ENCODE data around the gene CDKL5.

Gene CDKL5

DNA sequence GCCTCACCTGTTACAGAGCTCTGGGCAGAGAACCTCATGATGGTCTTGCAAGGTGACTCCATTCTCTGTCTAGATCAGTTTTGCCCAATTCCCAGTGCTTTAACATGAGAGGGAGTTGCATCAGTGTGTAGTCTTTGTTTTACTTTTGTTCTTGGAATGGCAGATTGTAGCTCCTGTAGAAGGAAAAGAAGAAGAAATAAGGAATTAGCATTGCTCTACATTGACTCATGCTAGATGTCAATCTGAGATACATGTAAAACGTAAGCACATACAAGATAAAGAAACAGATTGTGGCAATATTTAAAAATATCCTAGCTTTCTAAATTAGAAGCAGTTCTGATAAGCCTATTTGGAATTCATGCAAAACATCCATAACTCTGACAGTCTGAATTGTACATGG lies 266.0 kb downstream of the CDKL5 start:
- DNase-seq (ENCODE audit: low read depth in 2 of 2, low spot score in 1 of 2): no peak

DNA sequence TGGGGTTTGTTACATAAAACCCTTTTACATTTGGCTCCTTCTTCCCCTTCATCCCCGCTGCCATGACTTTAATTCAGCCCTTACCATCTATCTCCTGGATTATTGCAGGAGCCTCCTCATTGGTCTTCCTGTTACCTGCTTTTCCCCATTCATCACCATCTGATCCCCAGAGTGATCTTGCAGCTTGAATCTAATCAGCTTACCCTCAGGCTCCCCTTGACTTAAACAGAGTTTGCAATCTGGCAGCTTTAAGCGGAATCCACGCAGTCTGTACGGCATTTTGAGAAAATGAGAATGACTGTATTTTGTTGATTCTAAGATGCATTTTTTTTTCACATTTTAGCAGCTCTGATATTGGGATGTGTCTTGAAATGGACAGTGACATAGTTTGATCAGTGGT lies 267.1 kb downstream of the CDKL5 start:
- no peak for DNase-seq (ENCODE audit: low read depth in 2 of 2, low spot score in 1 of 2)

GRCh38 chrX:18696653-18697052 lies 271.2 kb downstream of the CDKL5 start:
- no peak for DNase-seq (ENCODE audit: low read depth in 2 of 2, low spot score in 1 of 2)

DNA sequence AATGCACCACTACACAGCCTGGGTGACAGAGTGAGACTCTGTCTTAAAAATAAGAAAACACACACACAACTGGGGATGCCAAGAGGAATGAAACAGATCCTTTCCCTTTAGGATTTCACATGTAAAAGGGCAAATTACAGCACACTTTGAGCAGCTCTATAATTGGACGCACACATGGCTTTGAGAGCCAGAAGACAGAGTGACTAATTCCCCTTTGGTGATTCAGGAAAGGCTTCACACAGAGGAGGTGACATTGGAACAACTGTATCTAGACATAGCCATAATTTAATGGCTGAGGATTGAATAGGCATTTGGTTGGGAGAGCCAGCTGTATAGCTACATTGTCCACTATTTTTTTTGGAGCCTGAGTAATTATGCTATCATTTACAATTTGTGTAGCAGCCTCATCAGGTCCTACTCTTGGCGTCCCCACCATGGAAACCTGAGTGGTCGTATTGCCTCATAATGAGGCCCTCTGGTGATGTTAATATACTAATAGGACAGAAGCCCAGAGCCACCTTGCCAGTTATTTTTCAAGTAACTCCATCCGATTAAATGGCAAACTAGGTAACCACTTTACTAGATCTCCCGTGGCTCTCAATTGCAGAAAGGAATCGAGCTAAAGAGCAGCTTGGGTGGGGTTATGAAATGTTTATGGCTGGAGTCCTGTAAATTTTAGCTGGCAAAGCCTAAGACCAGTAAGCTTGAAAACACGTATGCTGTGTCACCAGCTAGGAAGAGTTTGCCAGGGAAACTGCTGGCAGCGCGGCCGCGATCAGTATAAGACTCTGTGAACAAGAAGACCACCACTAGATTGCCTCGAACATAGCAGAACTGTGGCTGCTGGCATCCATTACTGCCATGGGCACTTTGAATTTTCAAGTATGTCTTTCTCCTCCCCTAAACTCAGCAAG lies 273.6 kb downstream of the CDKL5 start:
- no peak for DNase-seq (ENCODE audit: low read depth in 2 of 2, low spot score in 1 of 2)

- DNase-seq (ENCODE audit: low read depth in 2 of 2, low spot score in 1 of 2): no peak
These were observed 276.4 kb downstream of the CDKL5 start for GRCh38 chrX:18701621-18702361.

DNA sequence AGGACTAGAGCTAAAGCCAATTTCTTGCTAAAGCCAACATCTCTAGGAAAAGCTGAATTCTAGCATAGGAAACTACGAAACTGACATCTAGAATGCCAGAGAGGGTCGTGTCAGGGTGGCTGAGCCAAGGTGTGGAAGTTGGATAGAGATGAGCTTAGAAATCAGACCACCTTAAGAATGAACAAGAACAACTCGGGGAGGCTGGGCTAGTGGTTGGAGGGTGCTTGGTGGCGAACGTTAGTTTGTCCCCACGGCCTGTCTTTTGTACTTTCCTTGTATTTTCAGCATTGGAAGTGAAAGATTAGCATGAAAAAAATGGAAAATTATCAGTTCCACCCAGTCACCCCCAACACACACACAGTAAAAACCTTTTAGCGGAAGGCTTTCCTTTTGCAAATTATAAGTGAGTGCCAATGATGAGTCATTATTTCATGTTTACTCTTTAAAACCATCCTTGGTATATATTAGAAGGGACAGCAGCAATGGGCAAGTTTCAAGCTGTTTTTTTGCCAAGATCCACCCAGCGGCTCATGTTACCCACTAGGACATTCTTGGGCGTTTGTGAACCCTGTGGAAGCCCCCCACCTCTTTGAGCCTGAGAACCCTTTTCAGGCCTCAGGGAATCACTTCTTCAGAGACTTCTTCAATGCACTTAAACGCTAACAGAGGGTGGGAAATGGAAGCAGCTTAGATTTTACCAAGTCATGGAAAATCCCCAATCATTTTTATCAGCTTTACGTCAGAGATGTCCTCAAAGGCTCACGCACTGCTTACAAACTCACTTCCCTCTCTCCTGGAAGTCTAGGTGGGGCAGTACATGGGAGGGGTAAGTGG lies 277.2 kb downstream of the CDKL5 start:
- DNase-seq (ENCODE audit: low read depth in 2 of 2, low spot score in 1 of 2): no peak

Measured in stimulated activated CD8-positive, alpha-beta memory T cell treated with anti-CD3 and anti-CD28 coated beads, Interleukin-4, amount 100 ng/mL, for 1 hour (primary cell).